H9 (cell line): ENCODE results near the gene FREM1. TPM values are rescaled to one million over a fixed set of nuclear protein-coding genes. Genes with fewer than 3 reads are reported as not detected.

Source experiments
- DNase-seq: peaks from one replicate; pipeline ENCODE4 v3.0.0-alpha.2; 2017
- H2AFZ ChIP-seq: one replicate; pipeline ENCODE4 v1.6.1; 2013; ENCODE audit warnings: mild to moderate bottlenecking, low read length, control low read depth, moderate library complexity
- H2AK5ac ChIP-seq: 2 replicates; pipeline ENCODE4 v1.6.1; 2013; ENCODE audit warnings: low read length, control low read depth, mixed read lengths; ENCODE audit not compliant: insufficient read length
- H2BK120ac ChIP-seq: one replicate; pipeline ENCODE4 v1.6.1; 2013; ENCODE audit warnings: low read depth, mild to moderate bottlenecking, low read length, control low read depth, inconsistent platforms; ENCODE audit not compliant: poor library complexity, severe bottlenecking
- H2BK12ac ChIP-seq: 2 replicates; pipeline ENCODE4 v1.6.1; 2013; ENCODE audit warnings: low read length, control low read depth, mixed read lengths, low read depth; ENCODE audit not compliant: insufficient read length
- H2BK15ac ChIP-seq: 2 replicates; pipeline ENCODE4 v1.6.1; 2013; ENCODE audit warnings: low read depth, low read length, control low read depth
- H2BK20ac ChIP-seq: one replicate; pipeline ENCODE4 v1.6.1; 2013; ENCODE audit warnings: low read depth, mild to moderate bottlenecking, low read length, control low read depth, inconsistent platforms; ENCODE audit not compliant: poor library complexity, severe bottlenecking
- H2BK5ac ChIP-seq: 2 replicates; pipeline ENCODE4 v1.6.1; 2013; ENCODE audit warnings: low read length, control low read depth, mixed read lengths; ENCODE audit not compliant: insufficient read length
- H3K14ac ChIP-seq: 2 replicates; pipeline ENCODE4 v1.6.1; 2013; ENCODE audit warnings: low read length, control low read depth; ENCODE audit not compliant: insufficient read depth
- H3K18ac ChIP-seq: 2 replicates; pipeline ENCODE4 v1.6.1; 2013; ENCODE audit warnings: low read depth, mild to moderate bottlenecking, mixed read lengths, low read length, control low read depth; ENCODE audit not compliant: insufficient read length
- H3K23ac ChIP-seq: 2 replicates; pipeline ENCODE4 v1.6.1; 2013; ENCODE audit warnings: low read length, control low read depth, mixed read lengths, low read depth; ENCODE audit not compliant: insufficient read length
- H3K23me2 ChIP-seq: 2 replicates; pipeline ENCODE4 v1.6.1; 2013; ENCODE audit warnings: low read depth, mild to moderate bottlenecking, mixed read lengths, low read length, control low read depth; ENCODE audit not compliant: insufficient read length, poor library complexity, severe bottlenecking
- H3K27ac ChIP-seq: 2 replicates; pipeline ENCODE4 v1.5.1; 2013; ENCODE audit warnings: low read length, control low read depth, mixed read lengths, low read depth; ENCODE audit not compliant: insufficient read length
- H3K27me3 ChIP-seq: 2 replicates; pipeline ENCODE4 v1.6.1; 2013; ENCODE audit warnings: low read length, control low read depth, inconsistent platforms; ENCODE audit not compliant: insufficient read depth
- H3K4ac ChIP-seq: 2 replicates; pipeline ENCODE4 v1.6.1; 2013; ENCODE audit warnings: low read depth, mild to moderate bottlenecking, control low read depth, inconsistent platforms, low read length, moderate library complexity
- H3K4me1 ChIP-seq: 2 replicates; pipeline ENCODE4 v1.6.1; 2013; ENCODE audit warnings: low read length, control low read depth, inconsistent platforms; ENCODE audit not compliant: insufficient read depth
- H3K4me2 ChIP-seq: 2 replicates; pipeline ENCODE4 v1.6.1; 2013; ENCODE audit warnings: low read length, control low read depth, mixed read lengths; ENCODE audit not compliant: insufficient read length, insufficient read depth
- H3K56ac ChIP-seq: 2 replicates; pipeline ENCODE4 v1.6.1; 2013; ENCODE audit warnings: low read depth, mild to moderate bottlenecking, mixed read lengths, low read length, control low read depth; ENCODE audit not compliant: insufficient read length
- H3K79me1 ChIP-seq: 2 replicates; pipeline ENCODE4 v1.6.1; 2013; ENCODE audit warnings: low read depth, mild to moderate bottlenecking, moderate library complexity, low read length, control low read depth, inconsistent platforms; ENCODE audit not compliant: insufficient read depth, poor library complexity, severe bottlenecking
- H3K79me2 ChIP-seq: 2 replicates; pipeline ENCODE4 v1.6.1; 2013; ENCODE audit warnings: low read length, control low read depth, inconsistent platforms; ENCODE audit not compliant: insufficient read depth
- H3K9ac ChIP-seq: 2 replicates; pipeline ENCODE4 v1.6.1; 2013; ENCODE audit warnings: low read length, control low read depth, mixed read lengths; ENCODE audit not compliant: insufficient read length; ENCODE audit errors: extremely low read depth
- H3K9me3 ChIP-seq: one replicate; pipeline ENCODE4 v1.6.1; 2013; ENCODE audit warnings: low read depth, low read length, inconsistent platforms; ENCODE audit not compliant: control insufficient read depth
- H3T11ph ChIP-seq: one replicate; pipeline ENCODE4 v1.6.1; 2013; ENCODE audit warnings: mild to moderate bottlenecking, low read length, control low read depth, inconsistent platforms
- H4K20me1 ChIP-seq: one replicate; pipeline ENCODE4 v1.6.1; 2013; ENCODE audit not compliant: control insufficient read depth, insufficient read length, insufficient read depth
- H4K5ac ChIP-seq: 2 replicates; pipeline ENCODE4 v1.6.1; 2013; ENCODE audit warnings: low read depth, mild to moderate bottlenecking, mixed read lengths, low read length, control low read depth; ENCODE audit not compliant: insufficient read length
- H4K8ac ChIP-seq: replicated peaks from 2 replicates; pipeline ENCODE4 v1.6.1; 2013; ENCODE audit warnings: low read length, control low read depth, mixed read lengths, low read depth; ENCODE audit not compliant: insufficient read length
- H4K91ac ChIP-seq: 2 replicates; pipeline ENCODE4 v1.6.1; 2013; ENCODE audit warnings: low read depth, mild to moderate bottlenecking, moderate library complexity, mixed read lengths, low read length, control low read depth; ENCODE audit not compliant: insufficient read length
- H3K27ac Mint-ChIP-seq, 3 experiments: 2 replicates in 2 of 3; 3 replicates in 1 of 3; pipeline ENCODE4 v1.8.0; 2020 to 2021; ENCODE audit warnings: mixed read lengths in 3 of 3, mild to moderate bottlenecking in 1 of 3, moderate library complexity in 1 of 3
- H3K27me3 Mint-ChIP-seq: 2 replicates; pipeline ENCODE4 v1.8.0; 2021; ENCODE audit warnings: low read depth, mild to moderate bottlenecking, moderate library complexity, mixed read lengths
- H3K36me3 Mint-ChIP-seq, 3 experiments: 2 replicates in 2 of 3; 3 replicates in 1 of 3; pipeline ENCODE4 v1.8.0; 2020 to 2021; ENCODE audit warnings: low read depth in 3 of 3, mixed read lengths in 3 of 3; ENCODE audit not compliant: insufficient read depth in 1 of 3
- H3K4me1 Mint-ChIP-seq, 2 experiments: 2 replicates each; pipeline ENCODE4 v1.8.0; 2020; ENCODE audit warnings: mixed read lengths in 2 of 2
- H3K4me3 Mint-ChIP-seq, 2 experiments: 2 replicates in 1 of 2; 3 replicates in 1 of 2; pipeline ENCODE4 v1.8.0; 2020 to 2021; ENCODE audit warnings: mild to moderate bottlenecking in 2 of 2, mixed read lengths in 2 of 2, moderate library complexity in 1 of 2
- H3K9me3 Mint-ChIP-seq, 2 experiments: 2 replicates in 1 of 2; 3 replicates in 1 of 2; pipeline ENCODE4 v1.8.0; 2020; ENCODE audit warnings: mild to moderate bottlenecking in 2 of 2, mixed read lengths in 2 of 2, moderate library complexity in 1 of 2
- CTCF ChIP-seq: fragments of 200-600 bp; sonication (generic); conservative IDR thresholded peaks from 3 replicates; pipeline ENCODE4 v1.8.0; 2021; ENCODE audit warnings: antibody characterized with exemption, mild to moderate bottlenecking
- total RNA-seq: library from RNA; stranded (reverse); gene quantifications from 2 replicates; pipeline ENCODE4 v1.2.1, GENCODE V29; 2021

Gene FREM1
- total RNA-seq, 1 experiment from 2014 or later: 0.44 TPM

- Histone ChIP-seq H3K79me2 (no peaks in the 10 kb centered on the region), H4K5ac (no peak overlapping the region), H3T11ph (no peak overlapping the region), H3K14ac (no peak overlapping the region), H2BK15ac (no peak overlapping the region), H4K91ac (no peak overlapping the region), H3K27me3 (no peaks in the 10 kb centered on the region), H2BK120ac (no peak overlapping the region), H3K56ac (no peak overlapping the region), H2AK5ac (no peak overlapping the region), H3K4ac (no peak overlapping the region), H4K8ac (no peak overlapping the region), H3K23me2 (no peaks in the 10 kb centered on the region), H2BK20ac (no peak overlapping the region), H3K79me1 (no peaks in the 10 kb centered on the region), H3K18ac (no peak overlapping the region), H3K4me2 (no peak overlapping the region), H2AFZ (no peak overlapping the region), H4K20me1 (no peaks in the 10 kb centered on the region), H2BK12ac (no peak overlapping the region), H2BK5ac (no peak overlapping the region), H3K4me1 (no peaks in the 10 kb centered on the region; the same call in 1 of the 2 replicates), H3K9me3 (no peaks in the 10 kb centered on the region), H3K27ac (no peak overlapping the region), H3K9ac (no peak overlapping the region), H3K23ac (no peak overlapping the region)
- Mint-ChIP-seq H3K27ac (peak overlapping the region in 1 of 3 experiments; percentile 12; a peak in 1 of 7 replicates), H3K4me3 (no peak overlapping the region), H3K4me1 (peaks cover 20 to 22% of the 10 kb centered on the region in 2 experiments), H3K36me3 (no peaks in the 10 kb centered on the region; a peak in 1 of 7 replicates), H3K9me3 (no peaks in the 10 kb centered on the region), H3K27me3 (no peaks in the 10 kb centered on the region)
- no peak for TF ChIP-seq CTCF
- DNase-seq: no peak
Observed at GRCh38 chr9:14750821-14751220, 159.4 kb downstream of the FREM1 start.
